IMR-90 (cell line): ENCODE results near the gene KIF21A. TPM values are rescaled to one million over a fixed set of nuclear protein-coding genes. Genes with fewer than 3 reads are reported as not detected.

ENCODE experiments used
- ATAC-seq: fragments of 200-7000 bp; cut with Tn5 transposase; 2 replicates; pipeline ENCODE4 v1.9.1; 2020; ENCODE audit warnings: low read depth, mild to moderate bottlenecking, moderate library complexity
- BruUV-seq: library from RNA; stranded (reverse); fragments of 400-500 nt; replicated peaks from 2 replicates; lab custom pipeline; 2021; lab: Mats Ljungman, UMichigan
- CTCF ChIA-PET: fragments of 300-600 bp; formaldehyde crosslinking; extraction: SDS; loops from one replicate; lab custom pipeline; 2021; ENCODE audit warnings: antibody characterized with exemption; lab: Yijun Ruan, JAX
- POLR2A ChIA-PET: fragments of 300-600 bp; sonication (Branson Sonifier 250); formaldehyde crosslinking; loops from one replicate; lab custom pipeline; 2022; ENCODE audit warnings: antibody characterized with exemption; ENCODE audit not compliant: unreplicated experiment; lab: Charles Lee
- DNase-seq: peaks from one replicate; pipeline ENCODE4 v3.0.0; 2013
- H2AFZ ChIP-seq: replicated peaks from 2 replicates; pipeline ENCODE3; 2013; ENCODE audit warnings: low read length, mild to moderate bottlenecking; ENCODE audit not compliant: poor library complexity
- H2AK5ac ChIP-seq: 2 replicates; pipeline ENCODE4 v1.6.1; 2013; ENCODE audit warnings: low read depth, low read length, inconsistent platforms
- H2AK9ac ChIP-seq: replicated peaks from 2 replicates; pipeline ENCODE3; 2013; ENCODE audit warnings: mild to moderate bottlenecking, low read depth, low read length, moderate library complexity; ENCODE audit not compliant: poor library complexity
- H2BK120ac ChIP-seq: 2 replicates; pipeline ENCODE4 v1.6.1; 2013; ENCODE audit warnings: low read depth, low read length, inconsistent platforms
- H2BK15ac ChIP-seq: 3 replicates; pipeline ENCODE4 v1.6.1; 2013; ENCODE audit warnings: low read depth, low read length, inconsistent platforms
- H2BK20ac ChIP-seq: 2 replicates; pipeline ENCODE4 v1.6.1; 2013; ENCODE audit warnings: low read depth, mild to moderate bottlenecking, inconsistent platforms, low read length, moderate library complexity
- H2BK5ac ChIP-seq: 2 replicates; pipeline ENCODE4 v1.6.1; 2013; ENCODE audit warnings: mild to moderate bottlenecking, low read depth, low read length, inconsistent platforms; ENCODE audit not compliant: poor library complexity, severe bottlenecking
- H3K14ac ChIP-seq: replicated peaks from 2 replicates; pipeline ENCODE4 v1.6.1; 2013; ENCODE audit warnings: low read depth, low read length, inconsistent platforms
- H3K18ac ChIP-seq: 2 replicates; pipeline ENCODE4 v1.6.1; 2013; ENCODE audit warnings: low read depth, low read length, control low read depth
- H3K23ac ChIP-seq: 2 replicates; pipeline ENCODE4 v1.6.1; 2013; ENCODE audit warnings: low read depth, low read length, inconsistent platforms
- H3K27ac ChIP-seq: 2 replicates; pipeline ENCODE4 v1.5.1; 2013; ENCODE audit warnings: mild to moderate bottlenecking, control low read depth, low read length; ENCODE audit not compliant: insufficient read depth
- H3K27me3 ChIP-seq: 2 replicates; pipeline ENCODE4 v1.6.1; 2013; ENCODE audit warnings: low read length; ENCODE audit not compliant: control insufficient read depth, insufficient read depth
- H3K36me3 ChIP-seq: 2 replicates; pipeline ENCODE4 v1.6.1; 2013; ENCODE audit warnings: low read length, mixed read lengths; ENCODE audit not compliant: control insufficient read depth, insufficient read depth
- H3K4ac ChIP-seq: 2 replicates; pipeline ENCODE4 v1.6.1; 2013; ENCODE audit warnings: low read depth, low read length, inconsistent platforms
- H3K4me1 ChIP-seq: 2 replicates; pipeline ENCODE4 v1.6.1; 2013; ENCODE audit warnings: low read length, mixed read lengths; ENCODE audit not compliant: control insufficient read depth, insufficient read depth
- H3K4me2 ChIP-seq: 2 replicates; pipeline ENCODE4 v1.6.1; 2013; ENCODE audit warnings: low read depth, mild to moderate bottlenecking, control low read depth, low read length, moderate library complexity
- H3K4me3 ChIP-seq: 2 replicates; pipeline ENCODE4 v1.5.1; 2013; ENCODE audit warnings: low read depth, mild to moderate bottlenecking, control low read depth, low read length, moderate library complexity; ENCODE audit not compliant: insufficient read depth
- H3K56ac ChIP-seq: 2 replicates; pipeline ENCODE4 v1.6.1; 2013; ENCODE audit warnings: low read length, inconsistent platforms; ENCODE audit not compliant: insufficient read depth; ENCODE audit errors: extremely low read depth
- H3K79me1 ChIP-seq, 2 experiments: 2 replicates each; pipeline ENCODE4 v1.6.1; 2013; ENCODE audit warnings: low read length in 2 of 2, inconsistent platforms in 1 of 2, low read depth in 1 of 2
- H3K9ac ChIP-seq: 2 replicates; pipeline ENCODE4 v1.6.1; 2013; ENCODE audit warnings: low read depth, low read length, control low read depth
- H3K9me1 ChIP-seq: 2 replicates; pipeline ENCODE4 v1.6.1; 2013; ENCODE audit warnings: low read length, inconsistent platforms; ENCODE audit not compliant: insufficient read depth
- H3K9me3 ChIP-seq: 2 replicates; pipeline ENCODE4 v1.6.1; 2013; ENCODE audit warnings: low read length; ENCODE audit not compliant: control insufficient read depth, insufficient read depth
- H4K20me1 ChIP-seq: 2 replicates; pipeline ENCODE4 v1.6.1; 2013; ENCODE audit warnings: low read length, inconsistent platforms; ENCODE audit not compliant: insufficient read depth
- H4K5ac ChIP-seq: 2 replicates; pipeline ENCODE4 v1.6.1; 2013; ENCODE audit warnings: mild to moderate bottlenecking, low read depth, low read length, control low read depth
- H4K8ac ChIP-seq, 2 experiments: 2 replicates each; pipeline ENCODE4 v1.6.1; 2013; ENCODE audit warnings: low read depth in 2 of 2, low read length in 2 of 2, control low read depth in 1 of 2, inconsistent platforms in 1 of 2
- H4K91ac ChIP-seq: 2 replicates; pipeline ENCODE4 v1.6.1; 2013; ENCODE audit warnings: low read depth, low read length, inconsistent platforms; ENCODE audit not compliant: insufficient read depth
- CHD1 ChIP-seq: IDR thresholded peaks from 2 replicates; pipeline ENCODE4 v1.6.1; 2012; ENCODE audit warnings: low read depth, low read length, improper control_type of control experiment
- MAZ ChIP-seq: IDR thresholded peaks from 2 replicates; pipeline ENCODE4 v1.6.1; 2012; ENCODE audit warnings: low read depth, mild to moderate bottlenecking, low read length, improper control_type of control experiment, moderate library complexity, borderline replicate concordance
- MXI1 ChIP-seq: IDR thresholded peaks from 2 replicates; pipeline ENCODE4 v1.6.1; 2012; ENCODE audit warnings: low read depth, mild to moderate bottlenecking, low read length, moderate library complexity, borderline replicate concordance
- POLR2A ChIP-seq: IDR thresholded peaks from 2 replicates; pipeline ENCODE4 v1.6.1; 2012; ENCODE audit warnings: mild to moderate bottlenecking, low read depth, low read length
- RAD21 ChIP-seq: IDR thresholded peaks from 2 replicates; pipeline ENCODE4 v1.6.1; 2012; ENCODE audit warnings: low read length, improper control_type of control experiment
- WGBS, 2 experiments: methylation state at CpG; one replicate each; pipeline versions ENCODE4 v1.1.5 to v1.1.7; 2013; ENCODE audit warnings: missing lambda C conversion rate in 2 of 2; ENCODE audit not compliant: insufficient read length in 1 of 2; ENCODE audit errors: extremely low coverage in 2 of 2; 5-methylcytosine and 5-hydroxymethylcytosine counted together
- dilution Hi-C: fragments of 300-500 bp; cut with HindIII; formaldehyde crosslinking; loops from one replicate; pipeline ENCODE4 v1.14.3; 2018; ENCODE audit warnings: low sequenced_read_pairs; ENCODE audit not compliant: unreplicated experiment
- in situ Hi-C: fragments of 300-500 bp; cut with MboI; formaldehyde crosslinking; loops from 3 replicates; pipeline ENCODE4 v1.14.3; 2019; ENCODE audit warnings: low sequenced_read_pairs, inconsistent platforms, mixed read lengths
- intact Hi-C: fragments of 100-400 bp; cut with micrococcal nuclease; formaldehyde crosslinking; loops from 2 replicates; pipeline ENCODE4 v1.10.0; 2022
- polyA plus RNA-seq, 3 experiments: library from polyadenylated mRNA; depleted of rRNA; stranded (reverse); fragments of >200 nt; gene quantifications; 2 replicates each; pipeline ENCODE4 v1.2.3, GENCODE V29; 2012; ENCODE audit warnings: low replicate concordance in 1 of 3
- total RNA-seq: library from RNA; depleted of rRNA; stranded (reverse); fragments of >200 nt; gene quantifications from 2 replicates; pipeline ENCODE4 v1.2.3, GENCODE V29; 2012
- TF ChIP-seq, protein P1 (sequence below): fragments of 150-350 bp; IDR thresholded peaks from 2 replicates; pipeline ENCODE4 v1.6.1; 2017; ENCODE audit warnings: mild to moderate bottlenecking, antibody characterized with exemption, low read length, low read depth

The KIF21A gene
- total and polyA plus RNA-seq, 2 of the 4 experiments (the other 2 are of a cell fraction) = 0.38 to 1.1 TPM

DNA sequence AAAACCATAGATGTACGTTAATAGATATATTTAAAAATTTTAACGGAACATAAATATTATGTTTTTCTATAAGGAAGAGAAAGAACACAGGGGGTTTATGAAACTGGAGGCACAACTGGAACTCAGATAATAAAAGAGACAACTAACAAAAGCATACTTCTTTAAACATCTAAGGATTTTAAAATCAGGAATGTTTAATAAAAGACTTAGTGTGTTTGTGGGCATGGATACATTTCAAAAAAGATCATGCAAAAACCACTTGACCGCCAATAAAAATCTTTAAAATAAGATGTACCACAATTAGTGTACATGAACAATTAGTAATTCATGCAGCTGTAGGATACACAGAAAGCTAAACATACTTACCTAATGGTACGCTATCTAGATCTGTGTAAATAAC is 113.0 kb downstream of the KIF21A start:
- POLR2A ChIA-PET = no interaction called here
- Histone ChIP-seq H3K9me3 (0 out of 2 replicates have a peak, but pooled peaks cover 2% of the 10 kb centered on the region), H3K4me1 (no peaks in the 10 kb centered on the region), H3K4ac (no peak overlapping the region), H2BK120ac (no peak overlapping the region), H3K36me3 (no peaks in the 10 kb centered on the region), H2BK15ac (no peak overlapping the region), H2AK9ac (no peak overlapping the region), H4K20me1 (no peaks in the 10 kb centered on the region), H3K14ac (no peak overlapping the region), H3K79me1 (no peaks in the 10 kb centered on the region), H3K4me3 (no peak overlapping the region), H3K23ac (no peak overlapping the region), H2AFZ (no peak overlapping the region), H3K4me2 (no peak overlapping the region), H3K18ac (no peak overlapping the region), H3K9ac (no peak overlapping the region), H4K8ac (no peak overlapping the region), H2BK20ac (no peak overlapping the region), H3K56ac (no peak overlapping the region), H2BK5ac (no peak overlapping the region), H4K91ac (no peak overlapping the region), H2AK5ac (no peak overlapping the region), H3K27me3 (no peaks in the 10 kb centered on the region), H3K27ac (no peak overlapping the region), H4K5ac (no peak overlapping the region), H3K9me1 (no peaks in the 10 kb centered on the region)
- intact Hi-C loops = loop anchor here (10.0 kb wide), 2 partner anchors 55 to 295 kb away; a partner anchor contains a TSS
- dilution Hi-C loops = no loop called here
- CTCF ChIA-PET = no interaction called here
- no CpG with 5 or more reads among the region's 4 CpGs for WGBS, 2 experiments
- TF ChIP-seq, protein P1, sequence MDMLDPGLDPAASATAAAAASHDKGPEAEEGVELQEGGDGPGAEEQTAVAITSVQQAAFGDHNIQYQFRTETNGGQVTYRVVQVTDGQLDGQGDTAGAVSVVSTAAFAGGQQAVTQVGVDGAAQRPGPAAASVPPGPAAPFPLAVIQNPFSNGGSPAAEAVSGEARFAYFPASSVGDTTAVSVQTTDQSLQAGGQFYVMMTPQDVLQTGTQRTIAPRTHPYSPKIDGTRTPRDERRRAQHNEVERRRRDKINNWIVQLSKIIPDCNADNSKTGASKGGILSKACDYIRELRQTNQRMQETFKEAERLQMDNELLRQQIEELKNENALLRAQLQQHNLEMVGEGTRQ = no peak
- TF ChIP-seq MAZ (no peak), POLR2A (no peak), CHD1 (no peak), MXI1 (no peak), RAD21 (no peak)
- BruUV-seq = no TSS peak
- in situ Hi-C loops = no loop called here
- DNase-seq (no peak), ATAC-seq (no peak)
